HK-2 (cell line): Measurements from ENCODE around the gene LYSMD4.
A peak's percentile ranks its signal among the peaks of the same experiment; 100 is the strongest.
"Not testable (repeated sequence)": the region's sequence is repeated elsewhere in the genome, so short reads cannot be mapped to it uniquely, and the experiment has no call there.

Source experiments
- DNase-seq: peaks from one replicate; pipeline ENCODE4 v3.0.0-alpha.2; 2018; ENCODE audit not compliant: unreplicated experiment

Gene LYSMD4

GRCh38 chr15:99733268-99734039 lies at the start of gene LYSMD4:
LYSMD4 (minus strand) TSS chr15:99733437; CDS start chr15:99731999, 1,438 bp downstream.
- peak; percentile 94 for DNase-seq

GRCh38 chr15:99782029-99782428 lies 48.8 kb upstream of the LYSMD4 start:
- DNase-seq = not testable (repeated sequence)

DNA sequence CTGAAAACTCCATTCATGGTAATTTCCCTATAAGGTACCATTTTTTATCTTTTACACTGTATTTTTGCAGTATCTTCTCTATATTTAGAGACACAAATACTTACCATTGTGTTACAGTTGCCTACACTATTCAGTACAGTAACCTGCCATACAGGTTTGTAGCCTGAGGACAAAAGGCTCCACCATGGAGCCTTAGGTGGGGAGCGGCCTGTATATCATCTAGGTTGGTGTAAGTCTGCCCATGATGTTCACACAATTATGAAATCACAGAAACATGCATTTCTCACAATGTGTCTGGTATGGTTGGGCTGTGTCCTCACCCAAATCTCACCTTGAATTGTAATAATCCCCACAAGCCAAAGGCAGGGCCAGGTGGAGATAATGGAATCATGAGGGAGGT lies 43.9 kb upstream of the LYSMD4 start:
- no peak for DNase-seq

DNA sequence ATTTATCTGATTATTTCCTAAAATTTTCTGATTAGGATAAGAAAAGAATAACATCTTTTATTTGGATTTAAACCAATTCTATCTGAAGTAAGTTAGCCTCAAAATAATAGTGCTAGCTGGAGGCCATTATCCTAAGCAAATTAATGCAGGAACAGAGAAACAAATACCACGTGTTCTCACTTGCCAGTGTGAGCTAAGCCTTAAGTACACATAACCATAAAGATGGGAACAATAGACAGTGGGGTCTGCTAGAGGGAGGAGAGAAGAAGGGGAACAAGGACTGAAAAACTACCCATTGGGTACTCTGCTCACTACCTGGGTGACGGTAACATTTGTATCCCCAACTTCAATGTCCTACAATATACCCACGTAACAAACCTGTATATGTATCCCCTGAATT lies 31.3 kb upstream of the LYSMD4 start:
- DNase-seq = no peak

DNA sequence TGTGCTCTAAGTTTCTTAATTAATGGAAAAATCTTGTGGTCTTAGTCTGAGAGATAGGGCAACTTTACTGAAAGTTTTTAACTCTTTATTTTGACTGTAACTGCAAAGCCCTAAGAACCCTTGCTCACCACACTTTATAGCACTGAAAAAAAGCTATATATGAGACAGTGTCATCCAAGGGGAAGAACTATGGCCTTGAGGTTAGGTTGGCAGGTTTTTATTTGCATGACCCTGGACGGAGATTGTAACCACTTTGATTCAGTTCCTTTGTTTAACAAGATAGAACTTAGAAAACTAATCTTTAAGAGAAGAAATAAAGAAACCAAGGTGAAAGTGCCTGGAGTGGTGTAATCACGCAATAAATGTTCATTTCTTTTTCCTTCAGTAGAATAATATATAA lies 30.6 kb upstream of the LYSMD4 start:
- DNase-seq = no peak

GRCh38 chr15:99762288-99762687 lies 29.1 kb upstream of the LYSMD4 start:
- no peak for DNase-seq

- peak; percentile 21 for DNase-seq
These were observed 22.6 kb upstream of the LYSMD4 start for GRCh38 chr15:99755692-99756409.

- DNase-seq = no peak
These were observed 19.8 kb upstream of the LYSMD4 start for GRCh38 chr15:99753066-99753465.

DNA sequence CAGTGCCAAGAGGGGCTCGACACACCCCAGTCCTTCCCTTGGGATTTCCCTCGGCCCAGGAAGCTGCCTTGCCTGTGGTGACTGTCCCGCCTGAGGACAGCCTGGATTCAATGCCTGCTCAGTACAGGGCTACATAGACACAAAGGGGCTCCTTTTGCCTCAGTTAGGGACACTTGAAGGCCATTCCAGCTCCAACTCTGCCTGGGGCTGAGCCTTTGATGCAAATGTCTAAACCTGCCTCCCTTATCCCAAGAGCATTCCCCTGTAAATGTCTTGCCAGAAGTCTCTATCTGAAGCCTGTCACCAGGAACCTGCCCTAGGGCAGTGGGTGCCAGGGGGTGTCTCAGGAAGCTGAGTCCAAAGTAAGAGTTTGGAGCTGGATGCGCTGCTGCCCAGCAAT lies 19.3 kb upstream of the LYSMD4 start:
- no peak for DNase-seq

DNA sequence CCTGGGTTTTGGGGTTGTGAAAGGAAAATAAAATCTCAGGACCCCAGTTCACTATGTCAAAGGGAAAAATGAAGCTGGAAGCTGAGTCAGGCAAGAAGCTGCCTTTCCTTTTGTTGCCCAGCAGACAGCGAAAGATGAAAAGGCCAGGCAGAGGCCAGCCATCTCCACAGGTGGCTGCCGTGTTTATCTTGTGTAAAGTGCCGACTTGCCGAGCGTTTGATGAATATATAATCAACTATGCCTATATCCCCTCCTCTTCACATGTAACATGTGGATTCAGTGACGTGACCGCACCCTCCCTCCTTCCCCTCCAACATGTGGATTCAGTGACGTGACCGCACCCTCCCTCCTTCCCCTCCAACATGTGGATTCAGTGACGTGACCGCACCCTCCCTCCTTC lies 17.1 kb upstream of the LYSMD4 start:
- not testable (repeated sequence) for DNase-seq

DNA sequence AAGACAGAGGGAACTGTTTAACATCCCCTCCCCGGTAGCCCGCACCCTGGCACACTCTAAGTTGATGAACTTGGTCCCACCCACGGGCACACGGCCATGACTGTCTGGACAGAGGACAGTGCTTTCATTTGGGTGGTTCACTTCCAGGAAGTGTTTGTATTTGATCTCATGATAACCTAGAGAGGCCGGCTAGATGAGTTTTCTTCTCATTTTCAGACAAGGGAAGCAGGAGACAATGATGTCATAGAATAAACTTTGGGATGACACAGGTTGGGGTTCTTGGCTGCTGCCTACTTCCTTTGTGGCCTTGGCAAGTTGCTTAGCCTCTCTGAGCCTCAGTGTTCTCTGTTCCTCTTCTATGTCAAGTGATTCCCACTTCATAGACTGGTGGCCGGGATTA lies 16.1 kb upstream of the LYSMD4 start:
- no peak for DNase-seq

GRCh38 chr15:99745370-99746086 lies 12.3 kb upstream of the LYSMD4 start:
- no peak for DNase-seq

DNA sequence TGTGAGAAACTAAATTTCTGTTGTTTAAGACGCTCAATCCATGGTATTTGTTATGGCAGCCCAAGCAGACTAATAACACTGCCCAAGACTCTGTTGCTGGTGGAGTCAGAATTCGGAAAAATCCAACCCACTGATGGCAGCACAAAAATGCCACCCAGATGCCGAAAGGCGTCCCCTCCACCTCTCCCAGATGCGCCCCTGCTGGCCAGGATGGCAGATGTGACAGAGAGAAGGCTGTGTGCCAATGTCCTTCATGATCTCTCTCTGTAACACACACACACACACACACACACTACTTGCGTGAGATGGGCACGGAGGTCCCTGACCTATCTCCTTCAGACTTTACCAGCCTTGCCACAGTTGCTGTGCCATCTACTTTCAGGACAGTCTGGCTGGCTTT lies 10.9 kb upstream of the LYSMD4 start:
- no peak for DNase-seq

DNA sequence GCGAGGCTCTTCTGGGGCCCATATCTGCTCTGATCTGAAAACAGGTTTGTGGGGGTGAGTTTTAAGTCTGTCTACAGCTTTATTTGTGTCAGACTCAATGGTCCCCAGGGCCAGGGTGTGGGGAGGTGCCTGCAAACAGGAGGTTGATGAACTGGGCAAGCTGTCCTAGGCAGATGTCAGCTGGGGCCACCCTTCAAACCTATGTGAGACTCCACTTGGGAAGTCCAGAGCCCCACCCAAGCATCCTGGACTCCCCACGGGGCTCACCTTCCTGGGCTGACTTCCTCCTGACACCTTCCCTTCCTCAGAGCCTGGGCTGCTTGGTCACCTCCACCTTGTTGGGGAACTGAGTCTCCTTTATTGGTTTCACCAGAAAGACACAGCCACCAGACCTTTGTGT lies 8.6 kb upstream of the LYSMD4 start:
- no peak for DNase-seq

- no peak for DNase-seq
These were observed 5.0 kb upstream of the LYSMD4 start for GRCh38 chr15:99738021-99738847.

- DNase-seq = no peak
These were observed 3.5 kb upstream of the LYSMD4 start for GRCh38 chr15:99736702-99737101.

DNA sequence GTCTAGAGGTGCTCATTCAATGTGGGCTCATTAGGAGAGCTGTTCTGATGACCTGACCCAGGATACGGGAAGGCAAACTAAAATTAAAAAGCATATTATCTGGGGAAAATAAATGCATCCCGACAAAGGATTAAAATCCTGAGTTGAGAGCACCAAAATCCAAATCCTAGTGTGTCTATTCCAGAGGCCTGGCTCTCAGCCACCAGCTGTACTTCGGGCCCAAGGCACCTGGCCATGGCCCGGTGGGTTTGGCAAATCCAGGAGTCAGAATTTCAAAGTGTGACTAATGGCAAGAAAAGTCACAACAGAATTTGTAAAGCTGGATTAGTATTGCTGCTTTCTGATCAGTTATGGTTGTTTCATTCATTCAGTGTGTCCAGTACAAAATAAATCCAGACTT lies 2.6 kb upstream of the LYSMD4 start:
- no peak for DNase-seq

DNA sequence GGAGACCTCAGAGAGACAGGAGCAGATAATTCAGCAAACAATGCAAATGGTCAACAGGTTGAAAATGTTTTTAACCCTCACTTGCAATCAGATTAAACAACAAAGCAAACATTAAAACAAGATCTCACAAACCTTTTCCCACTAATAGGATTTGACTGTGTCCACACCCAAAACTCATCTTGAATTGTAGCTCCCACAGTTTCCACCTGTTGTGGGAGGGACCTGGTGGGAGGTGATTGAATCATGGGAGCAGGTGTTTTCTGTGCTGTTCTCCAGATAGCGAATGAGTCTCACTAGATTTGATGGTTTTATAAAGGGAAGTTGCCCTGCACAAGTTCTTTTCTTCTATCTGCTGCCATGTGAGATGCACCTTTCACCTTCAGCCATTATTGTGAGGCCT lies 1.3 kb upstream of the LYSMD4 start:
- no peak for DNase-seq

DNA sequence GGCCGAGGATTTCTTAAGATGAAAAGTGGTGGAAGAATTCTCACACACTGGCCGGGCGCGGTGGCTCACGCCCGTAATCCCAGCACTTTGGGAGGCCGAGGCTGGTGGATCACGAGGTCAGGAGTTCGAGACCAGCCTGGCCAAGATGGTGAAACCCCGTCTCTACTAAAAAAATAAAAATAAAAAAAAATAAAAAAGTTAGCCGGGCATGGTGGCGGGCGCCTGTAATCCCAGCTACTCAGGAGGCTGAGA lies 729 bp upstream of the LYSMD4 start:
- DNase-seq = not testable (repeated sequence)

GRCh38 chr15:99732751-99733267 lies 428 bp downstream of the LYSMD4 start:
- DNase-seq = peak; percentile 10

- DNase-seq = no peak
These were observed 1.0 kb downstream of the LYSMD4 start for GRCh38 chr15:99732124-99732750.
